Osteoblast (primary cell): ENCODE measurements around the gene PDS5B. TPM values are rescaled to one million over a fixed set of nuclear protein-coding genes. Genes with fewer than 3 reads are reported as not detected.
A peak's percentile ranks its signal among the peaks of the same experiment; 100 is the strongest.
"Not testable (repeated sequence)": the region's sequence is repeated elsewhere in the genome, so short reads cannot be mapped to it uniquely, and the experiment has no call there.

ENCODE experiments used
- DNase-seq: peaks from one replicate; pipeline ENCODE4 v3.0.0; 2011; ENCODE audit warnings: low spot score, mixed read lengths; ENCODE audit not compliant: insufficient read length; ENCODE audit errors: missing footprints
- H2AFZ ChIP-seq: 2 replicates; pipeline ENCODE4 v1.6.0; 2011; ENCODE audit warnings: mild to moderate bottlenecking, low read length
- H3K27ac ChIP-seq: 2 replicates; pipeline ENCODE4 v1.5.1; 2011; ENCODE audit warnings: mild to moderate bottlenecking, low read depth, low read length, moderate library complexity
- H3K27me3 ChIP-seq: 2 replicates; pipeline ENCODE4 v1.6.0; 2012; ENCODE audit warnings: mild to moderate bottlenecking, control low read depth, inconsistent platforms, low read length, moderate library complexity; ENCODE audit not compliant: insufficient read depth
- H3K36me3 ChIP-seq: 2 replicates; pipeline ENCODE4 v1.5.1; 2011; ENCODE audit warnings: mild to moderate bottlenecking, low read length, control low read depth, moderate library complexity; ENCODE audit not compliant: insufficient read depth
- H3K4me1 ChIP-seq: 2 replicates; pipeline ENCODE4 v1.5.1; 2011; ENCODE audit warnings: mild to moderate bottlenecking, low read length, control low read depth, moderate library complexity; ENCODE audit not compliant: insufficient read depth
- H3K4me2 ChIP-seq: 2 replicates; pipeline ENCODE4 v1.6.0; 2011; ENCODE audit warnings: mild to moderate bottlenecking, low read length; ENCODE audit not compliant: insufficient read depth
- H3K4me3 ChIP-seq: fragments of 200-600 bp; sonication (generic); 3 replicates; pipeline ENCODE4 v1.5.1; 2012; ENCODE audit warnings: mild to moderate bottlenecking, low read length, inconsistent platforms; ENCODE audit not compliant: insufficient read depth
- H3K79me2 ChIP-seq: 2 replicates; pipeline ENCODE4 v1.6.0; 2012; ENCODE audit warnings: mild to moderate bottlenecking, low read length, control low read depth, inconsistent platforms; ENCODE audit not compliant: insufficient read depth
- H3K9me3 ChIP-seq: 2 replicates; pipeline ENCODE4 v1.5.1; 2011; ENCODE audit warnings: low read depth, low read length, control low read depth
- H4K20me1 ChIP-seq: 2 replicates; pipeline ENCODE4 v1.6.0; 2012; ENCODE audit warnings: mild to moderate bottlenecking, low read length, control low read depth; ENCODE audit not compliant: insufficient read depth
- CTCF ChIP-seq: IDR thresholded peaks from 2 replicates; pipeline ENCODE4 v1.5.1; 2011; ENCODE audit warnings: mild to moderate bottlenecking, low read depth, low read length, moderate library complexity; ENCODE audit errors: extremely low read depth
- total RNA-seq: library from RNA; depleted of rRNA; stranded (reverse); fragments of >200 nt; gene quantifications from 2 replicates; pipeline ENCODE4 v1.2.3, GENCODE V29; 2012

The PDS5B gene
- total RNA-seq, 1 donor, result 23.2 TPM

GRCh38 chr13:32707471-32707870 is 121.2 kb downstream of the PDS5B start:
- no peaks in the 10 kb centered on the region for H4K20me1 ChIP-seq
- TF ChIP-seq CTCF, result no peak
- H3K36me3 ChIP-seq, result peaks cover 6% of the 10 kb centered on the region
- no peak overlapping the region for H3K4me2 ChIP-seq
- DNase-seq, result no peak
- H3K27me3 ChIP-seq, result no peaks in the 10 kb centered on the region
- no peak overlapping the region for H3K27ac ChIP-seq
- H3K79me2 ChIP-seq, result no peaks in the 10 kb centered on the region
- no peak overlapping the region for H3K4me3 ChIP-seq
- no peaks in the 10 kb centered on the region for H3K4me1 ChIP-seq
- H3K9me3 ChIP-seq, result no peaks in the 10 kb centered on the region
- no peak overlapping the region for H2AFZ ChIP-seq

- Histone ChIP-seq H2AFZ (no peak overlapping the region), H3K27ac (no peak overlapping the region), H3K79me2 (no peaks in the 10 kb centered on the region), H3K4me3 (no peak overlapping the region), H3K27me3 (no peaks in the 10 kb centered on the region), H3K4me1 (no peaks in the 10 kb centered on the region), H4K20me1 (no peaks in the 10 kb centered on the region), H3K4me2 (no peak overlapping the region), H3K36me3 (peaks cover 14% of the 10 kb centered on the region), H3K9me3 (no peaks in the 10 kb centered on the region)
- no peak for DNase-seq
- no peak for TF ChIP-seq CTCF
Observed at GRCh38 chr13:32713397-32713796, 127.1 kb downstream of the PDS5B start.

- not testable (repeated sequence) for H3K79me2 ChIP-seq, H2AFZ ChIP-seq, H3K4me3 ChIP-seq, DNase-seq, H3K36me3 ChIP-seq, H4K20me1 ChIP-seq, H3K27ac ChIP-seq, H3K9me3 ChIP-seq, H3K27me3 ChIP-seq, H3K4me2 ChIP-seq, H3K4me1 ChIP-seq
Observed at GRCh38 chr13:32716201-32716600, 129.9 kb downstream of the PDS5B start.

- Histone ChIP-seq H3K36me3 (peaks cover 3% of the 10 kb centered on the region), H3K27ac (no peak overlapping the region), H3K79me2 (peaks cover 2% of the 10 kb centered on the region), H3K27me3 (no peaks in the 10 kb centered on the region), H3K9me3 (no peaks in the 10 kb centered on the region), H3K4me1 (peaks cover 4% of the 10 kb centered on the region), H4K20me1 (no peaks in the 10 kb centered on the region), H2AFZ (no peak overlapping the region), H3K4me3 (no peak overlapping the region), H3K4me2 (no peak overlapping the region)
- no peak for TF ChIP-seq CTCF
- DNase-seq, result peak; percentile 62
Observed at GRCh38 chr13:32720026-32720425, 133.8 kb downstream of the PDS5B start.

GRCh38 chr13:32721131-32722034 is 135.1 kb downstream of the PDS5B start:
- not testable (repeated sequence) for H3K4me3 ChIP-seq, H3K9me3 ChIP-seq, H3K4me2 ChIP-seq, H3K27me3 ChIP-seq, H3K36me3 ChIP-seq, H4K20me1 ChIP-seq, H3K27ac ChIP-seq, H3K79me2 ChIP-seq, DNase-seq, H3K4me1 ChIP-seq, H2AFZ ChIP-seq
